Measurements from ENCODE around the gene PHACTR1. TPM values are rescaled to one million over a fixed set of nuclear protein-coding genes. Genes with fewer than 3 reads are reported as not detected.
A peak's percentile ranks its signal among the peaks of the same experiment; 100 is the strongest.
"Not testable (repeated sequence)": the region's sequence is repeated elsewhere in the genome, so short reads cannot be mapped to it uniquely, and the experiment has no call there.

Gene PHACTR1
- total RNA-seq, 1 experiment from 2014 or later = 2.9 TPM

DNA sequence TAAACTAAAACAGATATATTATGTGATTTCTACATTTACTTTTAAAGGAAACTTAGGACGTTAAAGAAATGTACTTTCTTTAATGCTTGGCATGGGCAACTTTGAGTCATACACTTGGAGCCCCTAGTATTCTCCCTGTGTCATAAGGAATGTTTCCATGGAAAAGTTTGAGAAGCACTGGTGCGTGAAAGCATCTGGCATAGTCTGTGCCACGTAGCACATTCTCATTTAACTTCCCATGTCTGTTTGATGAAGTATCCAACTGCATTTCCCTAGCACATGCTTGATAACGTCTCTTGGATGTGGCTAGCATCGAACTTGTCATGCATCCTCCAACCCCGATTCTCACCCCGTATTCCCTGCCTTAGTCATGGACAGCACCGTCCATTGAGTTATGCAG is 439.8 kb downstream of the PHACTR1 start:
- no peak for DNase-seq (ENCODE audit: low read depth, low spot score)

DNA sequence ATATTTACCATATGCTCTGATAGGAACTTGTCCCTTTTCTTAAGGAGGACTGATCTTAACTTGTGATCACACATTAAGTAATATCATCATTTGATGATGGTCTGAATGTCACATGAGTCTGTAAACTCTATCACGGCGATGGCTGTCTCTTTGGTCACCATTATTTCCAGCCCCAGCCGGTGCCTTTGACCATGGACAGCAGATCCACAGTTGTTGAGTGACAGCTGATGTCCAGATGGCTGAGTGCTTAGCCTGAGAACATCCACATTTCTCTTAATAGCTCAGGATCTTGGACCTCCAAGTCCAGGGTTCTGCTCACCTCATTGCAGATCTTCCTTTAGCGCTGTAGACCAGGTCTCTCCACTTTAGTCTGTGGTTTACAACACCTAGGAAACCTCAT is 440.7 kb downstream of the PHACTR1 start:
- DNase-seq (ENCODE audit: low read depth, low spot score) = no peak
- in situ Hi-C loops (cut with HindIII; ENCODE audit: low pct_unique_long_range_greater_than_20kb, low sequenced_read_pairs) = no loop called here

More for the DNA sequence above, 439.8 kb downstream of the PHACTR1 start:
- in situ Hi-C loops (cut with HindIII; ENCODE audit: low pct_unique_long_range_greater_than_20kb, low sequenced_read_pairs) = no loop called here

DNA sequence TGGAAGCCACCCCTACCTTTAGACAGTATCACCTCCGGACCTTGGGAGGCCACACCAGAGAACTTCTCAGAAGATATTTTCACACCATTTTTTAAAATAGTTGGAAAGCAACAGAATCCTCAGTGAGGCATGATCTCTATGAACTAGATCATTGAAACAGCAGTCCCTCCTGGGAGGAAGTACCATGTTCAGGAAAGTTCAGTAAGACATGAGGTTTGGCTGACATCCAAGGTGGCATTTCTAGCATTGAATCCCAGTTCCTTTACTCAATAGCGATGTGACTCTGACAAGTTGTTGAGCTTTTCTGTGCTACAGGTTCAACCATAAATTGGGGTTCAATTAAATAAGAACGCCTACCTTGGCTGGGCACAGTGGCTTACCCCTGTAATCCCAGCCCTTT is 442.7 kb downstream of the PHACTR1 start:
- peak; percentile 27 for DNase-seq (ENCODE audit: low read depth, low spot score)
- in situ Hi-C loops (cut with HindIII; ENCODE audit: low pct_unique_long_range_greater_than_20kb, low sequenced_read_pairs) = no loop called here

DNA sequence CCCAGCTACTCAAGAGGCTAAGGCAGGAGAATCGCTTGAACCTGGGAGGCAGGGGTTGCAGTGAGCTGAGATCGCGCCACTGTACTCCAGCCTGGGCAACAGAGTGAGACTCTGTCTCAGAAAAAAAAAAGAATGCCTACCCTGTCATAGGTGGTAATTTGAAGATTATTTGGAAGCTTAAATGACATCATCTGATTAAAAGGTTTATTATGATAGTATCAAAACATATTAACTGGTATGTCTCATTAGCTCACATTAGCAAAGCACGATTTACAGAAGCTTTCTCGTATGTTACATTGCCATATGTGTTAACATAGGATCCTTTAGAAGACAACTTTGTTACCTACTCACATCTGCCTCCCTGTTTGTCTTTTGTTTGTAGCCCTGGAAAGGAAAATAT is 443.3 kb downstream of the PHACTR1 start:
- DNase-seq (ENCODE audit: low read depth, low spot score); in situ Hi-C loops (cut with HindIII; ENCODE audit: low pct_unique_long_range_greater_than_20kb, low sequenced_read_pairs): not testable (repeated sequence)

DNA sequence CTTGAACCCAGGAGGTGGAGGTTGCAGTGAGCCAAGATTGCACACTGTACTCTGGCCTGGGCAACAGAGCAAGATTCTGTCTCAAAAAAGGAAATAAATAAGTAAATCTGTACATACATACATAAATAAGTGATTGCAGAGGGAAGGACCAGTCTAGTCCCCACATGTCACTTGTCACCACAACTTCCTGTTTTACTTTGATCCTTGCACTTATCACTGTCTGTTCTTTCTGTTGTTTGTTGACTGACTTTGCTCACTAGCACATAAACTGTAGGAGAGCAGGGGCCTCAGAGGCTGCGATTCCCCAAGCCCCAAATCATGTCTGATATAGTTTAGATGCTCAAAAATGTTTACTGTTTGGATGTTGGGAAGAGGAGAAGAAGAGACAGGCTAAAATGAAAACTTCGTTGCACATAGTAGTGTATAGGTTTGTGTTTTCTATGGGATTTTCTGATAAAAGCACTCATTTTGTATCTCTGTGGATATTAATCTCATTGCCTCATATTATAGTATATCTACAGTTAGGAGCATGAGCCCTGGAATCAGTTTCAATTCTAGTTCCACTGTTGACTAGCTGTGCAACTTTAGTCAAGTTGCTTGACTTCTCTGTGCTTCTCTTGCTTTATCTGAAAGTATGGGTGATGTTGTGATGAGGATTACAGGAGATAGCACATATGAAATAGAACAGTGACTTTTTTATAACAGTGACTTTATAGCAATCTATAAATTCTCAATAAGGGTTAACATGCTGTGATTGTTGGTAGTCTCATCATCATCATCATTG is 446.8 kb downstream of the PHACTR1 start:
- DNase-seq (ENCODE audit: low read depth, low spot score) = no peak
- in situ Hi-C loops (cut with HindIII; ENCODE audit: low pct_unique_long_range_greater_than_20kb, low sequenced_read_pairs) = no loop called here

DNA sequence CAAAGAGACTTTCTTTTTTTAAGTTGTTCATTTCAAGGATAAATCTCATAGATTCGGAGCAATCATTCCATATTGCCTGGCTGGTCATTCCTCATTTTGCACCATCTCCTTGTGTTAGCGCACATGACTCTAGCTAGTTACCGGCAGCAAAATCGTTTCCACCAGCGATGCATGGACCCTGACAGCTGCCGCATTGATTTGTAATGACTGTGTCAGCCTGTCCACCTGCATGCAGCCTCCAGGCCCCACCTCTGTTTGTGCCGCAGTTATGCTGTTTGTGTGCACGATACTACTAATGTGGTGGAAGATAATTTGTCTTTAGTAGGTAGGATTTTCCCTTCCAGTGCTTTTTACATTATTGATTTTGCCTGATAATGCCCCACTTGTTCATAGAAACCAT is 447.7 kb downstream of the PHACTR1 start:
- DNase-seq (ENCODE audit: low read depth, low spot score) = no peak
- in situ Hi-C loops (cut with HindIII; ENCODE audit: low pct_unique_long_range_greater_than_20kb, low sequenced_read_pairs) = no loop called here

DNA sequence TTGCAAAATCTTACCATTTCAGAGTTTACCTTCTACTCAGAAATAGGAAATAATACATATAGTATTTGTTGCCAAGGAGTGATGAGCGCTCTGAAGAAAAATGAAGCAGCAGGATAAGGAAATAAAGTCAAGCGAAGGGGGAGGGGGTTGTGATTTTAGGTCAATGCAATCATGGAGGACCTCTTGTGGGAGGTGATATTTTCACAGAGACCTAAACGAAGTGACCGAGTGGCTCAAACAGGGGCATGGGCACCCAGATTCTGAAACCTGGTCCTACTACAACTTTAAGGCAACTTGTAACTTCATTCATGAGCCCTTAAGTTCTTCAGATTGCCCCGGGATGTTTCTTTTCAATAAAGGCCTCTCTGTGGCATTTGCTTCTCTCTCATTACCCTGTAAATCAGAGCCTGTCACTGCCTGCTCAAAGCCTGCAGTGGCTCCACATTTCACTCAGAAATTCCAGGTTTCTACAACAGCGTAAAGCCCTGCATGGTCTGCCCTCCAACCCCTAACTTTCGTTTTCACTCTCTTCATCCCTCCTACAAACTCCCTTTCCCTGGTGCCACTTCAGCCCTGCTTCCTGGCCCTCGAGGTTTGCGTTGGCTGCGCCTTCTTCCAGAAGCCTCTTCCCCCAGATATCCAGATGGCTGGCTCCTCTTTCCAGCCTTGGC is 449.1 kb downstream of the PHACTR1 start:
- in situ Hi-C loops (cut with HindIII; ENCODE audit: low pct_unique_long_range_greater_than_20kb, low sequenced_read_pairs) = no loop called here
- DNase-seq (ENCODE audit: low read depth, low spot score) = peak; percentile 26

DNA sequence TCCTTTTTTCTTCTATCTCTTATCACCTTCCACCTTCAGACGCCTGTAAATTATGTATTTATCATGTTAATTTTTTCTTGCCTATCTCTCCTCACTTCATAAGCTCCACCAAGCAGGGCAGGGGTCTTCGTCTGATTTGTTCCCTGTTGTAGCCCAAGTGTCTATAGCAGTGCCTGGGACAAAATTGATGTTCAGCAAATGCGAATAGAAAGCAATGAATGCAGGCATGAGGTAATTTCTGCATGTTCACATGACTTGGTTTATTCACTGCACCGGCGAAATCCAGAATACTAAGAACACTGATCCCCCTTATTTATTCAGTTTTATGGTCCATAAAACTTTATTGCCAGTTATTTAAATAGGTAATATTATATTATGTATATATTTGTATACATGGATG is 449.7 kb downstream of the PHACTR1 start:
- in situ Hi-C loops (cut with HindIII; ENCODE audit: low pct_unique_long_range_greater_than_20kb, low sequenced_read_pairs) = no loop called here
- no peak for DNase-seq (ENCODE audit: low read depth, low spot score)

DNA sequence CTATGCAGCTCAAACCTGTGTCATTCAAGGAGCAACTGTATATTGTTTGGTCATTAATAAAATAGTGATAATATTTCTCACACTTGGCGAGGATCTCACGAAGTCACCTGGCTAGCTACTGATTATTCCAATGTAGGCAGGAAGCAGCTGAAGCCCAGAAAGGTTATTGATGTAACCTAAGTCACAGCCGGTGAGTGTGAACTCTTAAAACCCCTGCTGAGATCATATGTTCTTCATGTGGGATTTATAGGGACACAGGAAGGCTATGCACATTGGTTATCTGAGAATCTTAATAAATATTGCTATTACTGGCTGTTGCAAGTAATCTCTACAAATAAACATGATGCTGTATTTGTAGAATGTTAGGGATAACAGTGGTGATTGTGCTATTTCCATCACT is 450.3 kb downstream of the PHACTR1 start:
- no peak for DNase-seq (ENCODE audit: low read depth, low spot score)
- in situ Hi-C loops (cut with HindIII; ENCODE audit: low pct_unique_long_range_greater_than_20kb, low sequenced_read_pairs) = no loop called here

DNA sequence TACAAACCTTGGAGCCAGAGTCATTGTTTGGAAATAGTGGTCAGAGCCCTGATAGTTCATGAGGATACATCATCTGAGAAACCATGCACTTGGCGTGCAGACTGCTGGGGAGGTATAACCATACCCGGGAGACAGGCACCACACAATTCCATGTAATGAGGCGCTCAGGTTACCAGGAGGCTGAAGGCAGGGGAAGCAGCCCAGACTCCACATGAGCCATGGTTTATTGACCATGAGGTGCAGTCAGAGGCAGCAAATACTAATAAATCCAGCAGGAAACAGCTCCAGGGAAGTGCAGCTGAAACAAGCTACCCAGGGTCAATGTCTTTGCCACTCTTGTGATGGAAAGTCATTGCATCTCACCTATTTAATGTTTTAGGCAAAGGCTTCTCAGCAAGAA is 455.7 kb downstream of the PHACTR1 start:
- no peak for DNase-seq (ENCODE audit: low read depth, low spot score)
- in situ Hi-C loops (cut with HindIII; ENCODE audit: low pct_unique_long_range_greater_than_20kb, low sequenced_read_pairs) = no loop called here

DNA sequence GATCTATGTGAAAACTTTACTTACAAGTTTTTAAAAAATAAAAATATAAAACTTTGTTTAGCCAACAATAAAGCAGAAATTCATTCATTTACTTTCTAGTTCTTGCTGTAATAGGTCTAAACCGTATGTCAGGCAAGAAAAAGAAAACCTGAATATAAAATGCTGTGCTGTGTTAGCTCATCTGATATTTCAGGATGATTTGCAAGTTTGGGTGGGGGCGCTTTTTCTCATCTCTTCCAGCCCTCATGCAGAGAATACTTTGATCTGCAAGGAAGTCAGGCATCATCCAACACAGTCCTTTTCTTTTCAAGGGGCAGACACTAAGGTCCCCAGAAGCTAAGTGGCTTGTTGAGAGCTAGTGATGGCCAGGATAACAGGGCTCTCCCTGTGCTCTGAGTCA is 458.5 kb downstream of the PHACTR1 start:
- in situ Hi-C loops (cut with HindIII; ENCODE audit: low pct_unique_long_range_greater_than_20kb, low sequenced_read_pairs) = no loop called here
- no peak for DNase-seq (ENCODE audit: low read depth, low spot score)

DNA sequence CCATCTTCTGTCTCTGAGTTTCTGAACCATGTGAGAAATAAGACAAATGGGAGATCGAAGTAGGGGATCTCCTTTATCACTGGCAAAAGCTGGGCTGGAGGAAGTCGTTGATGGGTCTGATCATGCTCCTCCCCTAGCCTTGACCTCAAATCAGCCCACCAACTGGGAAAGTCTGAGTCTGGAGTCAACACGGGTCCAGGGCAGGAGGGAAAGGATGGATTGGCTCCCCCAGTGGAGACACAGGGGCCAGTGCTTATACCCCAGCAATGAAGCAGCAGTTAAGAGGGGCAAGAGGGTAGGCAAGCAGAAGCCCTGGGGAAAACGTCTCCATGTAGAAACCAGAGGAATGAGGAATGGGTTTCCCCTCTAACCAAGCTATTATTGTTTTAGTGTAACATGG is 459.2 kb downstream of the PHACTR1 start:
- in situ Hi-C loops (cut with HindIII; ENCODE audit: low pct_unique_long_range_greater_than_20kb, low sequenced_read_pairs) = no loop called here
- no peak for DNase-seq (ENCODE audit: low read depth, low spot score)

DNA sequence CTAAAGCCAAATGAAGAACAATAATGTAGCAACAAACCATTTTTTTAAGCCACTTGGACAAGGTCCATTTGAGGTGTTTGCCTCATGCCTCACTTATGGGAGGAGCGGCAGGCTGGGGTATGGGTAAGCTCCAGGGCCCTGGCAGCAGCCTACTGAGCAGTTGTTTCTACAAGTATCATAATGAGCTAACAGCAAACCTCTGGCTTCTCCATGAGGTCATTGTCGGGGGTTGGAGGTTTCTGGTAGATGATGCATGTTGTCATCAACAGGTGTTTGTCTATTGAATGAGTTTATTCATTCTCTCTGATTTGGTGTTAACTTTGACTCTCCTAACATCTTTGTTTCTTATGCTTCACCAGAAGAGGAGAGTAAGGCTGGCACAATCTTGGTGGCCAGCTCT is 461.1 kb downstream of the PHACTR1 start:
- in situ Hi-C loops (cut with HindIII; ENCODE audit: low pct_unique_long_range_greater_than_20kb, low sequenced_read_pairs) = no loop called here
- no peak for DNase-seq (ENCODE audit: low read depth, low spot score)

DNA sequence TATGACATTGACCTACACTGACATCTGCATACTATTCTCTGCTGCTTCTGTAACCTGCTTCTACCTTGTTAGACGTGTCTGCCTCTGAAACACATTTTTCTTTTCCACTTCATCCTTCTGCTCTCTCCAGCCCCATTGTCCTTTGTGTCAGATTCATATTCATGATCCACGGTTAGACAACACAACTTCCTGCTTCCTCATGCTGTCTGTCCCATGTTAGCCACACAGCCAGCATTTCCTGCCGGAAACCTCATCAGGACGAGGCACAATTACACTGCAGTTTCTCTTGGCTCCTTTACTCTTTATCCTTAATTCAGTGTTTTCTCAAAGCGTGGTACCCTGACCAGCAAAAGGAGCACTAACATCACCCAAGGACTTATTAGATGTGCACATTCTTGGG is 461.5 kb downstream of the PHACTR1 start:
- in situ Hi-C loops (cut with HindIII; ENCODE audit: low pct_unique_long_range_greater_than_20kb, low sequenced_read_pairs) = no loop called here
- DNase-seq (ENCODE audit: low read depth, low spot score) = peak; percentile 51

DNA sequence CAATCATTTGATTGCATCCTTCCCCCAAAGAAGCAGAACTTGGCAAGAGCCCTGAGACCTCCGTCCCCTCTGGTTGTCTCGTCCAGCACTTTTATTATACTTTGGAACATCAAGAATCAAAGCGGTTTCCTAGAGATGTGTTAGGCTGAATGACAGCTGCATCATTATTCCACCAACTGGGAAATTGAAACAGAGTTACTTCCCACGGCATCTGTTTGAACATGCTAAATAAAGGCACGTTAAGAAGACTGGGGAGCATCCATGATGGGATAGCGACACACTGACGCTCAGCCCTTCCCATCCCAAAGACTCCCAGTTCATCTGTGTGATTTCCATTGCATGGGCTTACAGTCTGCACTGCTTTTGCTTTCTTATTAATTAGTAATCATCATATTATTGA is 464.0 kb downstream of the PHACTR1 start:
- in situ Hi-C loops (cut with HindIII; ENCODE audit: low pct_unique_long_range_greater_than_20kb, low sequenced_read_pairs) = no loop called here
- DNase-seq (ENCODE audit: low read depth, low spot score) = no peak

DNA sequence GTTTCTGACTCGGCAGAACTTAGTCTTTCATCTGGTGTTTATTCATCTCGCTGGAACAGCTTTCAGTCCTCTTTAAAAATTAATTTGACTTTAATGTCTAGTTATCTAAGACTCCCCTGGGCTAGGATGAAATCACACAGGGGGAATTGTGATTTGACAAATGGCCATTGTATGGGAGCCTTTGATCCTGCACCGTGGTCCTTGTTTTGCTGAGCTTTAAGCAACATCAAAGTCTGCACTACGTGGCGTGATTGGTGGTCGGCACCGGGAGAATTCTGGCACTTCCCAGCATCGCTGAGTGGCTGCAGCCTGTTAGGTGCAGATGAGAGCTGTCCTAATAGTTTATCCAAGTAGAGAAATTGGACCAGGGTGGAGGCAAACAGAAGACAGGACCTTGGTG is 464.8 kb downstream of the PHACTR1 start:
- DNase-seq (ENCODE audit: low read depth, low spot score) = no peak
- in situ Hi-C loops (cut with HindIII; ENCODE audit: low pct_unique_long_range_greater_than_20kb, low sequenced_read_pairs) = no loop called here

DNA sequence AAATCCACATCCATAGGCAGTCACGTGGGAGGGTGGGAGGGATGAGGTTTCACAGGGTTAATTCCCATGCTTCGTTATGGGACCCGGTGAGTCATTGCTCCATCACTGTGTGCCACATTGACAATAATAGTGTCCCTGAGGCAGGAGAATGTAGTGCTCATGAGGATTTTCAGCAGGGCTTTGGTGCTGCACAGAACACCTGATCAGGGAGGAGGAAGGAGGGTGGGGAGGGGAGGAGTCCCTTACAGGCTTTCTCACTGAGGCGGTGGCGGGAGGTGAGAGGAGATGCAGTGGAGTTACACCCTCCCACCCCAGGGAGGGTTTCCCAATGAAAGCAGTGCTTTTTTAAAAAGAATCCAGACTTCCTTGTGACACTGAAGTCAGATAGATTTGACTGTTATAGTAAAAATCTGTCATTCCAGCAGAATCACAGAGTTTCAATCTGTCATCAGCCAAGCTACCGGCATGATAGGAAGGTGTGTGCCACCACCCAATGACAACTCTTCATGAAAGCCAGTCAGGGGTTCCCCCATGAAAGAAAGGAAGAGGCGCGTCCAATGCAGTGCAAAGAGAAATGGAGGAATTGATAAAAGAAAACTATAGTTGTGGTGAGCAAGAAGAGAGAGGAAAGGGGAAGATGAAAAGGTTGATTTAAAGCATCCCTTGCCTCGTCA is 467.0 kb downstream of the PHACTR1 start:
- in situ Hi-C loops (cut with HindIII; ENCODE audit: low pct_unique_long_range_greater_than_20kb, low sequenced_read_pairs) = no loop called here
- DNase-seq (ENCODE audit: low read depth, low spot score) = no peak

DNA sequence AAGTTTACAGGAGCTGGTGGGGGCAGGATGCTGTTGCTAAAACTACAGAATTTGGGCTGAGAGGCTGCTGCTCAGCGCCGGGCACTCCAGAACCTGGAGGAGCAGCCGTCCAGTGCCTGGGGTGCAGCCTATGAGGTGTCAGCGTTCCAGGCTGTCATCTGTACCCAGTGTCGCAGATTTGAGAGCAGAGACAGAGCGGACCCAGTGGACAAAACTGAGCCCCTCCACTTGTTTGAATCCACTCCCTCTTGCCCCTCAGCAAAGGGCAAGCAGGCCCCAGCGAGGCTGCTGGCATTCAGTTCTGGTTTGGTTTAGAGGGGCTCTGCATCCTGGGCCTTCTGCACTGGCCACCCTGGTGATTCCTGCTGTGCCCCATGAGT is 467.5 kb downstream of the PHACTR1 start:
- in situ Hi-C loops (cut with HindIII; ENCODE audit: low pct_unique_long_range_greater_than_20kb, low sequenced_read_pairs) = no loop called here

DNA sequence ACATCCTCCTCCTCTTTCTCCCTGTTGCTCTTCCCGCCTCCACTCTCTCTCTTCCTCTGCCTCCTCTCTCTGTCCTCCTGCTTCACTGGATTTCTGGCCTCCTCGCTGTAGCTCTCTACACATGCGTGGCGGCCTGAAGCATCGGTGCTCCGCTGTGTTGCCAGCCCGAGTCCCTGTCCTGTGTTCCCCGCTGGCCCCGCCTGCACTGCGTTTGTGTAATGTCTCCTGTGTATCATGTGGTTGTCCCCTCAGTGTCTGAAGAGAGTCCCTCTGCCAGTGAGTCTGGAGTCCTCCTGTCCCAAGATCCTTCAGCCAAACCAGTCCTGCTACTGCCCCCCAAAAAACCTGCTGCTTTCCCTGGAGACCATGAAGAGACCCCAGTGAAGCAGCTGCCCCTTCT is 468.0 kb downstream of the PHACTR1 start:
- DNase-seq (ENCODE audit: low read depth, low spot score) = no peak
- in situ Hi-C loops (cut with HindIII; ENCODE audit: low pct_unique_long_range_greater_than_20kb, low sequenced_read_pairs) = no loop called here

More for the DNA sequence above, 467.5 kb downstream of the PHACTR1 start:
- DNase-seq (ENCODE audit: low read depth, low spot score) = no peak

All from SK-MEL-5 (cell line).